ENCODE measurements around the gene GET4.

The GET4 gene

GRCh38 chr7:901388-902154 lies 25.2 kb downstream of the GET4 start:
- no peak for DNase-seq

DNA sequence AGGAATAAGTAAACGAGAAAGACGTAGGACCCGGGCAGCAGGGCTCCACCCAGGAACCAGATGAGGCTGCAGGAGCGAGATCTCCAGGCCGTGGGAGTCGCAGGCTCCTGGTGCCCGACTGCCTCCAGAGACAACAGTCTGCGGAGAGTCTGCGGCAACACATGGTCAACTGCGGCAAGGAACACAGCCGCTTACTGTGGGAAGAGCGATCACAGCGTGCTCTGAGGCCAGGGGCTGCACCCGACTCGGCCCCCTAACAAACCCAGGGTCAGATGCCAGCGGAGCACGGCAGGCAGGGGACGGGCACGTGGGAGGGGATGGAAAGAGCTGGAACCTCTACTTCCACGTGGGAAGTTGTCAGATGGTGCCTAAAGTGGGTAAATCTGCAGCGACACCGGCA lies 26.6 kb downstream of the GET4 start:
- no peak for DNase-seq

- DNase-seq, result no peak
Measured at GRCh38 chr7:903921-904755, 27.8 kb downstream of the GET4 start.

DNA sequence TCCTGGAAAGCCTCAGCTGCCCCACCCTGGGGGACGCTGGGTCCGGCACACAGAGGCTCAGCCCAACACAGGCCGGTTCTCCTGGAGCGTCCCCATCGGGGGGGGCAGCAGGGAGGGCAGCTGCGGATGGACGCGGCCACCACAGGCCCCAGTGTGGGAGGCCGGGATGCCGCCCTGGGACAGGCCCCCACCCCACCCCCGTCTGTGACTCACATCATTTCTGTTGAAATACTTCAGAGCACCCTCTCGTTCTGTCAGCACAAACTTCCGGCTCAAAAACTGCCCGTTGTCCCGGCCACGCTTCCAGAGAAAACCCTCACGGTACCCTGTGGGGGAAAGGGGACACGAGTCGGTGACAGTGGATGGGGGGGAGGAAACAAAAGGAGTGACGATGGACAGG lies 28.5 kb downstream of the GET4 start:
- no peak for DNase-seq

GRCh38 chr7:906776-907157 lies 30.4 kb downstream of the GET4 start:
- DNase-seq, result no peak

DNA sequence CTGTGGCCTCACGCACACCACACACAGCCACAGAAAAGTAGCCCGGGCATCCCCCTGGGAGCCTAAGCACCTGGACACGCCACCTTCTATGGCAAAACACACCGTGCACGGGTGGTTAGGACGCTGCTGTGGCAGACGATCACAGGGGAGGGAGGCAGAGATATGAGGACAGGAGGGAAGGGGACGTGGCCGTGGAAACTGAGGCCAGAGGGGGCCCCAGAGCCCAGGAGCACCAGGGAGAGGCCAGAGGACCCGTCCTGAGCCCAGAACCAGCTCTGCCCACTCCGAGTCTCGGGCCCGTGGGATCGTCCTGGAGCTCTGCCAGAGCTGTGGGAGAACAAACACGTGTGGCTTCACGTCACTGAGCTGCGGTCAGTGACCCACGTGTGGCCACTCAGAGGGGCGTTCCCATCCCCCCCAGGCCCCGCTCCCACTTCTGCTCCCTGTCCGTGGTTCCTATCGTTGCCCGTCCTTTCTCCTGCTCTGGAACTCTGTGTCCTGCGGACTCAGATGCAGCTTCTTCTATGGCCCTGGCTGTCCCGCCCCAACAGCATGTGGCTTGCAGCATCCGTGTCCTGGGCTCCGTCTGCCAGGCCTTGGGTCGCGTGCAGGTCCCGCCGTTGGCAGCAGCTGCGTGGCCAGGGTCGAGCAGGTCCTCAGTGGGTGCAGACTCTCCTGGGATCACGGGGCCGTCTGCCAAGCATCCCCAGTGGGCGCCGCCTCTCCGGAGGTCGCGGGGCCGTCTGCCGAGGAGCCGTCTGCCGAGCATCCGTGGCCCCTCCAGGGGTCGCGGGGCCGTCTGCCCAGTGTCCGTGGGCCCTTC lies 31.0 kb downstream of the GET4 start:
- no peak for DNase-seq

- no peak for DNase-seq
Measured at GRCh38 chr7:908159-908581, 31.8 kb downstream of the GET4 start.

DNA sequence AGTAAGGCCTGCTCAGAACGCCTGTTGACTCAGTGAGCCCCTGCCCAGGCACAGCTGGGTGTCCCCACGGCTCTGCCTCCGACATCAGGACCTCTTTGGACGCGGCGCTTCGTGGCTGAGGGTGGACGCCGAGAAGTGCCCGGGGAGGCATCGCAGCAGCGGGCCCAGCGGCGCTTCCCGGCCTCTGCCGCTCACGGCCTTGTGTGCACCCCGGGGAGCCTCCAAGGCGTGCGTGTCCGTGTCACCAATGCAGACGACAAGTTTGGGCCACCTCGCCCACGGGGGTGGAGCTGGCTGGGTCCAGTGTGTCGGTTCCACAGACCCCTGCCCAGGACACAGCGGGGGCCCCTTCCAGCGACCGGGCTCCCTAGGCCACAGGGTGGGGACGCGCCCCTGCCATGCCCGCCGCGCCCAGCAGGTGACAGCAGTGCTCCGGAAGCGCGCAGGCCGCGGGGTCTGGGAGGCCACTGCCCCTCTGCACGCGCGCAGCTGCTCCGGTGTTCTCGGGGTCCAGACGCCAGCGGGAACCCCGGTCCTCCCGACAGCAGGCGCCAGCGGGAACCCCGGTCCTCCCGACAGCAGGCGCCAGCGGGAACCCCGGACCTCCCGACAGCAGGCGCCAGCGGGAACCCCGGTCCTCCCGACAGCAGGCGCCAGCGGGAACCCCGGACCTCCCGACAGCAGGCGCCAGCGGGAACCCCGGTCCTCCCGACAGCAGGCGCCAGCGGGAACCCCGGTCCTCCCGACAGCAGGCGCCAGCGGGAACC lies 32.4 kb downstream of the GET4 start:
- peak; percentile 48 to 60 for DNase-seq

DNA sequence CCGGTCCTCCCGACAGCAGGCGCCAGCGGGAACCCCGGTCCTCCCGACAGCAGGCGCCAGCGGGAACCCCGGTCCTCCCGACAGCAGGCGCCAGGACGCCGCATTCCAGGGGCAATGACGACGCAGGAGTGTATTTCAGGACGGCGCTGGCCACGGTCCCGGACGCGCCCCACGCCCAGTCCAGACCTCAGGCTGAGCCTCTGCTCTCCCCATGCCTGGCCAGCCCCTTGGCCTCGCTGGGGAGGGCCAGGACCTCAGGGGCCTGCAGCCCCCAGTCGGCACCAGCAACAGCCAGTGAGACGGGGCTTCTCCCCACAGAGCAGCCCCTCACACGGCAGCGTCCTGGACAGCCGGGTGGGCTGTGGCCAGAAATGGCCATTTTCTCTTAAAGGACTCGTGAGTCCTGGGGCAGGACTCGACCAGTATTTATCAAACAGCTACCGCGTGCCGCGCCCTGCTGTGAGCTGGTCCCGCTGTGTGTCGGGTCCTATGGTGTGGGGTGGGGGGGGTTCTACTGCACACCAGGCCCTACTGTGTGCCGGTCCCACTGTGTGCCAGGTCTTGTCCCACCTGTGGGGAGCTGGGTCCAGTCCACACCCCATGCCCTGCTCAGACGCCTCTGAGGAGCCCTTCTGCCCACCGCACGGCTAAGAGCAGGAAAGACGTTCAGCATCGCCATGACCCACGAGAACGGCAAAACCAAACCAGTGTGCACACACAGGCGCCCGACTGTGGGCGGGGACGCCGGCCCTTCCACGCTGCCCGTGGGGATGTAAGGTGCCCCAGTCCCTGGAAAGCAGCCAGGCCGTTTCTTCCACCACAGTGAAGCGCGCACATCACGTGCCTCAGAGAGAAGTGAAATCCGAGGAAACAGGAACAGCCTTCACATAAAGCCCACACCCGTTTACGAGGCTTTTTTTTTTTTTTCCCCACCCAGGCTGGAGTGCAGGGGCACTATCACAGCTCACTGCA lies 33.3 kb downstream of the GET4 start:
- DNase-seq, result peak; percentile 68 to 73

GRCh38 chr7:910441-910861 lies 34.1 kb downstream of the GET4 start:
- DNase-seq, result no peak

DNA sequence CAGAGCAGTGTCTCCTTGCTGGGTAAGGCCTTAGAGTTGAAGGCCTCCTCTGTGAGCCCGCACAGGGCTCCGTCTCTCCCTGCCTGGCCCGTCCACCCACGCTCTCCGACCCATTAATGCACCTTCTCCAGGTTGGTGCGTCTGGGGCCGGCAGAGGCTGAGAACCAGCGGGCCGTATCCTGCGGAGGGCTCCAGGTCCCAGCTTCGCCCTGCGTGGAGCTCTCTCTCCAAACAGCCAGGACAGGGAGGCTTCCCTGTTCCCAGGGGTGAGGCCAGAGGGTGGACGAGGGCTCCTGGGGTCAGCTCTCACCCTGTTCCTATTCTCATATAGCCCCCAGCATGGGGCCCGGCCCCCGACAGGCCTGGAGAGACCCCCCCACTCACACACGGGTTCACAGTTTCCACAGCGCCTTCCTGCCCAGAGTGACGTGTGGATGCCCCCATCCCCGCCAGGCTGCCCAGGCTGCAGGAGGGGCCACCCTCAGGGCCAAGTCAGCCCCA lies 34.6 kb downstream of the GET4 start:
- DNase-seq, result no peak

GRCh38 chr7:911791-912480 lies 35.6 kb downstream of the GET4 start:
- no peak for DNase-seq

- DNase-seq, result no peak
Measured at GRCh38 chr7:913736-914520, 37.6 kb downstream of the GET4 start.

DNA sequence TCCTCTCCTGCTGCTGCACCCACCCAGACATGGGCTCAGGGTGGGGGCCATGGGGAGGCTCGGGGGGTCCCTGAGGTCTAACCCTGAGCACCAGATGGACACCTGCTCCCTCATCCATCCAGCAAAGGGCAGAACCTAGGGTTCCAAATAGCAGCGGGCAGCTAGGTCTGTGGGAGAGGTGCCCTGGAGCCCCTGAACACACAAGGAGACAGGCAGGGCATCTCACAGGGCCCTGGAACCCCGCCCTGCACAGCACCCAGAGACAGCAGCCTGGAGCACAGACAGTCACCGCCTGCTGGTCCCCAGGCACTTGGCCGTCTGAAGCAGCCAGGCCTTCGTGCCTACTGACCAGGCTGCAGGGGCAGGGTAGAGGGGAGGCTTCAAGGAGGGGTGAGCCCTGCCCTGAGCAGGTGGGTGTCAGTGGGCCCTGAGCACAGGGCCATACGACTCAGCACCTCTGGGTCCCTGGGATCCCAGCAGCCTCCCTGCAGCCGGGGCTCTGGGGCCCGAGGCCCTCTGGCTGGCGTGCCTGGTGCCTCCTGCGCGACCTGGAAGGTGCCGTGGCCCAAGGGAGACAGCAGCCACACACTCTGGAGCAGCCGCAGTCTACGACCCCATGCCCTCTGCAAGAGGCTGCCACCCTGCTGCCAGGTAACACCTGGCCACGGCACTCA lies 38.3 kb downstream of the GET4 start:
- no peak for DNase-seq

DNA sequence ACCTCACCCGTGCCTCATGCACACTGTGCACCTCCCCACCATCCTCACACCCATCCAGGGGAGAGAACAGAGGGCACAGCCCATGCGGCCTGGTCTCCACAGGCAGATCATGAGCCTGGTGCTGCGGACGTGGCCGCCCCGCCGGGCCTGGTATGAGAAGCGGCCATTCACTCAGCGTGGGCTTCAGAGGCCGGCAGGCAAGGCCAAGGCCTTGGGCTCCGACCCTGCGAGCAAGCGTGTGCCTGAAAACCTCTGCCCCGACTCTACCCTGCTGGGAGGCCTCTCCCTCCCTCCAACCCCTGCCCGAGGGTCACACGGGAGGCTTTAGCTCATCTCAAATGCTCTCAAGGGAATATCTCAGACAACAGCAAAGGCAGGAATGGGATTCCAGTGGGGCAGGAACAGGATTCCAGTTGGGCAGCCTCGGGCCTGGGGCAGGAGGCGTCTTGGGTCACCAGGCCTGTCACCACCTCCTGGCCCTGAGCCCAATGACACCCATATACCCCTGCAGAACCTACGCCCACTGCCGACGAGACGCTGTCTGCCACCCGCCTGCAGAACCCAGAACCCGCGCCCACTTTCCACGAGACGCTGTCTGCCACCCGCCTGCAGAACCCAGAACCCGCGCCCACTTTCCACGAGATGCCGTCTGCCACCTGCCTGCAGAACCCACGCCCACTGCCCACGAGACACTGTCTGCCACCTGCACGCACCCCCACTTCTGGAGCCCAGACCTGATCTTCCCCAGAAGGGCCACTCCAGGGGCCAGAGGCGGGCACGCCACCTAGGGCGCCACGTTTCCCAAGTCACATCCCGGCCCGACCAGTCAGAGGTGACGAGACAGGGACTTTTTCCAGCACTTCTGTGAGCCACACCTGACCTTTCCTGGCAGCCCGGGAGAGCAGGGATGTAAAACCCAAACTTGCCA lies 39.2 kb downstream of the GET4 start:
- no peak for DNase-seq

GRCh38 chr7:916291-916941 lies 40.1 kb downstream of the GET4 start:
- no peak for DNase-seq
